CD4-positive, alpha-beta T cell treated with Interleukin-10 for 1 hour (primary cell): ENCODE data around the gene TRIM13.
A peak's percentile ranks its signal among the peaks of the same experiment; 100 is the strongest.
"Not testable (repeated sequence)": the region's sequence is repeated elsewhere in the genome, so short reads cannot be mapped to it uniquely, and the experiment has no call there.

ENCODE experiments used
- DNase-seq: peaks from one replicate; pipeline ENCODE4 v3.0.0-alpha.2; 2020

The TRIM13 gene, protein sequence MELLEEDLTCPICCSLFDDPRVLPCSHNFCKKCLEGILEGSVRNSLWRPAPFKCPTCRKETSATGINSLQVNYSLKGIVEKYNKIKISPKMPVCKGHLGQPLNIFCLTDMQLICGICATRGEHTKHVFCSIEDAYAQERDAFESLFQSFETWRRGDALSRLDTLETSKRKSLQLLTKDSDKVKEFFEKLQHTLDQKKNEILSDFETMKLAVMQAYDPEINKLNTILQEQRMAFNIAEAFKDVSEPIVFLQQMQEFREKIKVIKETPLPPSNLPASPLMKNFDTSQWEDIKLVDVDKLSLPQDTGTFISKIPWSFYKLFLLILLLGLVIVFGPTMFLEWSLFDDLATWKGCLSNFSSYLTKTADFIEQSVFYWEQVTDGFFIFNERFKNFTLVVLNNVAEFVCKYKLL

GRCh38 chr13:49996951-49997895 is at the start of gene TRIM13:
Gene TRIM13, plus strand, starts transcription at chr13:49997042. Its CDS starts 14,899 bp downstream, at chr13:50011941.
- DNase-seq: peak; percentile 85

DNA sequence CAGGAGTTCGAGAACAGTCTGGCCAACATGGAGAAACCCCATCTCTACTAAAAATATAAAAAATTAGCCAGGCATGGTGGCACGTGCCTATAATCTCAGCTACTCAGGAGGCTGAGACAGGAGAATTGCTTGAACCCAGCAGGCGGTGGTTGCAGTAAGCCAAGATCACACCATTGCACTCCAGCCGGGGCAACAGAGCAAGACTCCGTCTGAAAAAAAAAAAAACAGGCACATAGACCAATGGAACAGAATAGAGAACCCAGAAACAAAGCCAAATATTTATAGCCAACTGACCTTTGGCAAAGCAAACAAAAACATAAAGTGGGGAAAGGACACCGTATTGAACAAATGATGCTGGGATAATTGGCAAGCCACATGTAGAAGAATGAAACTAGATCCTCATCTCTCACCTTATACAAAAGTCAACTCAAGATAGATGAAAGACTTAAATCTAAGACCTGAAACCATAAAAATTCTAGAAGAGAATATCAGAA is 48.0 kb upstream of the TRIM13 start:
- DNase-seq: not testable (repeated sequence)

- DNase-seq: no peak
These were observed 44.9 kb upstream of the TRIM13 start for GRCh38 chr13:49951754-49952535.

GRCh38 chr13:49953560-49953959 is 43.3 kb upstream of the TRIM13 start:
- no peak for DNase-seq

DNA sequence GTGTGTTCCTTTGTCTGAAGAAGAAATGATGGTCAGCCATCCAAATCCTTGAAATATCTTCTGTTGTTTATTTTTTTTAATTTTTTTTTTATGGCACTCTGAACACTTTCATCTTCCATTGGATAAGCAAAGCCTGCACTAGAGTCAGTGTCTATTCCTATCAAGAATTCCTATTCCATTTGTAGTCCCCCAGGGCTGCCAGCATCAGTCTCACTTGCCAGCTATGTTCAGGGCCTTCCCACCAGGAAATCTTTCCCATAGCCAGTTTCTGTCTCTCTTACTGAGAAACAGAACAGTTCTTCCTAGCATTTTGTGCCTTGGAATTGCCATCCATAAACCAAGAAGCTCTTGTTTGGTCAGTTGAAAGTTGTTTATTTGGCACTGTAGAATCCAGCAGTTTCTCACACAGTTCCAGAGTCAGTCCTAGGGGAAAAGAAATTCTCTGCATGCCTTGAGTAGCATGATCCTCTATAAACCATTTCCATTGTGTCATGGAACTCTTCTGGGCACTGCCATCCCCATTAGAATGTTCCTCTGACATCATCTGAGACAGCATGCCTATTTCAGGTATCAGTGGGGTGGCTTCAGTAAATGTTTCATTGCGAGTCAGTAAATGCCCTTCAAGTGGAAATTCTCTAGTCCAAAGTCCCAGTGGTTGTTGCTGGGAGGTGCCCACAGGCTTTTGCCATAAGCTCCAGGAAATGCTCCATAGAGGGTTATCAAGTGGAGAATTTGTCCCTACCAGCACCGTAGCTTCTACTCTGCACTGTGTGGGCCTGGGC is 42.0 kb upstream of the TRIM13 start:
- no peak for DNase-seq

GRCh38 chr13:49956131-49956530 is 40.7 kb upstream of the TRIM13 start:
- no peak for DNase-seq

- no peak for DNase-seq
These were observed 38.5 kb upstream of the TRIM13 start for GRCh38 chr13:49958321-49958720.

DNA sequence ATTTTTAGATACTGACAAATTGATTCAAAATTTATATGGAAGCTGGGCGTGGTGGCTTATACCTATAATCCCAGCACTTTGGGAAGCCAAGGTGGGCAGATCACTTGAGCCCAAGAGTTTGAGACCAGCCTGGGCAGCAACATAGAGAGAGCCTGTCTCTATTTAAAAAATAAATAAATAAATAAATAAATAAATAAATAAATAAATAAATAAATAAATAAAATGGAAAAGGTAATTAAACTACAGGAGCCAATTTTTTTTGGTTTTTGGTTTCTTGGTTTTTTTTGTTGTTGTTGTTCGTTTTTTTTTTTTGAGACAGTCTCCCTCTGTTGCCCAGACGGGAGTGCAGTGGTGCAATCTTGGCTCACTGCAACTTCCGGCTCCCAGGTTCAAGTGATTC is 29.4 kb upstream of the TRIM13 start:
- DNase-seq: no peak

DNA sequence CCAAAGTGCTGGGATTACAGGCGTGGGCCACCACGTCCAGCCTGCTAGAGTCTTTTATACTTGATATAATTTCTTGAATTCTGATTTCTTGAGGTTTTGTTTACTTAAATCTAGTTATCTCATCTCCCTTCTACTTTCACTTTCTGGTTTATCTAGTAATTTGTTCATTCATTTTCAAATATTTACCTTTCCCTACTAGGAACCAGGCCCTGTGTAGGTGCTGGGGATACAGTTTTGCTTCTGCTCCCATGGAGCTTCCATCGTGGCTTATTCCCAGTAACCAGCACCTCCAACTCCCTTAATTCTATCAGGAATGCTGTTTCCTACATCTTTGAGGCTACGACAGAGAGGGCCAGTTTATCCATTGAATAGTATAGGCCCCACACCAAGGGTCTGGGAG is 24.1 kb upstream of the TRIM13 start:
- no peak for DNase-seq

- no peak for DNase-seq
These were observed 21.0 kb upstream of the TRIM13 start for GRCh38 chr13:49975826-49976225.

DNA sequence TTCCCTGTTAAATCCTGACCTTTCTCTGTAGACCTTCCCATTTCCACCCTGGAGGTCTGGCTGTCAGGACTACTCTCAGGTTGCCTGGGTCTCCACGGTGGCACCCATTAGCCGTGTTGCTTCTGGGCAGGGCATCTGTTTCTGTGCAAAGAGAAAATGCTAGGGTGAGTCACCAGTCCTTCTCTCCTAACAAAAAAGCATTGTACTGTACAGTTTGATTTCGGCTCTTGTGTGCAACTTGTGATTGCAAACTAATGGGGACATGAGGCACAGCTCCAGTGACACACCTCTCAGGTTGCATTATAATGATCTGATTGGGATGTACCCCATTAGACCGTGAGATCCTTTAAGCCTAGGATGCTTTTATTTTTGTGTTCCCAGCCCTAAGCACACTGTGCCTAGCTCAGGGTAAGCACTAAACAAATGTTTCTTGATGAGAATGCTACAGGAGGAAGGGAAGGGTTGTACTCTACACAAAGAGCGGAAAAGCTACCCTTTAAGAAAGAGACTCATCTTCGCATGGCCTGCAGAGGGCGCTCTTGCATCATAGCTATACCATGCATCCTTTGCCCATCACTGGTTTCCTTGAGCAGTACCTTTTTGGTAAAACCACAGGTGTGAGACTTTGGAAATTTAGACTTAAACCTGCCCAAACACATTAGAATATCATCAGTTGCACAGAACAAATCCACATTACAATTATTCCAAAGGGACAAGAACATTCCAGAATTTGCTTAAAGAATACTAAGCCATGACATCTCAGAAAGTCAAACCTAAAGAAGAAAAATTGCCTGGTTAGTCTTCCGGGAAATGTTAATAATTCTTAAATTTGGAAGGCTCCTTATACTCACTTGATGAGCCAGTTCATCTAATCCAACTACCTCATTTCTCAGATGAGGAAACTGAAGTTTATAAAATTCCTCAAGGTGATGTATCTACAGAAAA is 20.3 kb upstream of the TRIM13 start:
- DNase-seq: peak; percentile 80

- DNase-seq: no peak
These were observed 18.9 kb upstream of the TRIM13 start for GRCh38 chr13:49977992-49978391.

GRCh38 chr13:49980266-49980665 is 16.6 kb upstream of the TRIM13 start:
- DNase-seq: no peak

DNA sequence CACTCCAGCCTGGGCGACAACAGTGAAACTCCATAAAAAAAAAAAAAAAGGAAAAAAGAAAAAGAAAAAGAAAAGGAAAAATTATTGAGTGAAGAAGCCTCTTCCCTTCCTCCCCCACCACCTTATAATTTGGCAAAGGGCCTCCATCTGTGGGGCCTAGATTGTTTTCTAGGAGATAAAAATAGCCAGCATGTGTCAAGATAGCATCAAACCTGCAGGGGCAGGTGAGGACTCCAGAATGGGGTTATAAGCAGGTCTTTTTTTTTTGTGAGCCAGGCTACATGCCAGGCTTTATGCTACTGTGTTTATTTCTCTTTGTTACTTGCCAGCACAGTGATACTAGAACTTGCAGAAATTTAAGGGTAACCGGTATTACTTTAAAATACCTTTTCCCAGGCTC is 11.7 kb upstream of the TRIM13 start:
- no peak for DNase-seq

- DNase-seq: no peak
These were observed 10.4 kb upstream of the TRIM13 start for GRCh38 chr13:49986471-49986870.

- not testable (repeated sequence) for DNase-seq
These were observed 6.2 kb upstream of the TRIM13 start for GRCh38 chr13:49990612-49991011.

DNA sequence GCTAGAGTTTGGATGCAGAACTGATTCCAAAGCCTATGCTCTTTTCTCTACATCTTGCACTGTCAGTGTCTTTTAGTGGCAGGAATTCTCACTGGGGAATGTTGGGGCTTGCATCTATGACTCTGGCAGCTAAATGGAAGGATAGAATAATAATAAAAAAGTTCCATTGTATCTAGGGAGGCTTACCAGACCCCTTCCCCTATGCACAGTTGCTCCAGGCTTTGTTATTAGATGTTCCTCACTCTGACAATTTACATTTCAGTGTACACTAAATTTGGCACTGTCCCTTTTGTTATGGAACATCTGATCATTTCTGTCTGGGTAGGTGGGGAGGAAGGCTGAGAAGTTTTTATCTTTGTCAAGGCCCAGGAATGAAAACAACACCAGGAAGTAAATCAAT is 3.7 kb upstream of the TRIM13 start:
- no peak for DNase-seq

- DNase-seq: no peak
These were observed 3.2 kb upstream of the TRIM13 start for GRCh38 chr13:49993666-49994065.

DNA sequence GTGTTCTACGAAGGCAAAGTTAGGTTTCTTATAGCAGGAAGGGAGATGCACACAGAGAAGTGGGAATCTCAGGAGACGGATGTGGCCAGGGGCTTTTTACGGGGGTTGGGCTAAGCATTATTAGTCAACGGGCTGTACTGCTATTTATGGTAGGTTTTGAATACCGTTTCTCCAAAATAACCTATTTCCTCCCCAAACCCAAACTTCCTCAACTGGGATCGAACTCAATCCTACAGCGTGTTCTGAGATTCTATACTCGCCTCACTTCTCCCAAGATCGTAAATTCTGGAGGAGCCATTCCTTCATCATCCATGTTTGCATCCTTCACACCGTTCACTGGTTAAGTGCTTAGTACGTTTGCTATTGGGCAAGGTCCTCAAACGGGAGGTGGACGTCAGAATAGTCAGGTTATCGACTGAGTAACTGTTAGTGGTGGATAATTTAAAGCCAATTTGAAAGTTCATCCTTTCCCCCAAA is 1.2 kb upstream of the TRIM13 start:
- peak; percentile 18 for DNase-seq

- peak; percentile 89 for DNase-seq
These were observed 504 bp upstream of the TRIM13 start for GRCh38 chr13:49996161-49996915.
